ENCODE results near the gene COL6A5. TPM values are rescaled to one million over a fixed set of nuclear protein-coding genes. Genes with fewer than 3 reads are reported as not detected.

COL6A5 gene
- total and polyA plus RNA-seq, 2 donors (not counting 3 experiments of a cell fraction or from before 2014, with no cell fraction given), result not detected

DNA sequence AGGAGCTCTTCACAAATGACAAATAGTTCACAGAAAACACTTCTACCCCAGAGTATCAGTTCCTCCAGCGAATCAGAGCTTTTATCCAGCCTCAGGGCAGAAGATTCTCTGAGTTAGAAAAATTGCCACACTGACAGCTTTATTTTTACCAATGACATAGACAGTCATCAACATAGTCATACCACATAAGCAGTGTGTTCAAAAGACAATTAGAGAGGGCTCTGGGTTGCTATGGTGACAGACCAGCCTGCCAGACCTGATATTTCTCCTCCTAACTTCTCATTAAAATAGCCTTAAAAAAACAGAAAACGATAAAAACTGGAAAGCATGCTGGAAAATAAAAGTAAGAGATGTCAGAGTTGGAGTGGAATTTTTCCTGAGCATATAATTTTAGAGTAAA lies 45.9 kb upstream of the COL6A5 start:
- Histone ChIP-seq H3K9me3 (replicated peaks; ENCODE audit: control insufficient read depth, insufficient read depth, low read length) (no peaks in the 10 kb centered on the region), H3K27me3 (ENCODE audit: control insufficient read depth in 2 of 2, insufficient read depth in 2 of 2, low read length in 2 of 2) (no peaks in the 10 kb centered on the region), H3K79me2 (ENCODE audit: control insufficient read depth, insufficient read depth, low read length) (no peaks in the 10 kb centered on the region), H4K20me1 (replicated peaks; ENCODE audit: control insufficient read depth, extremely low read depth, insufficient read depth, low read length) (no peaks in the 10 kb centered on the region), H2AFZ (ENCODE audit: low read depth, low read length) (no peak overlapping the region), H3K4me1 (ENCODE audit: control insufficient read depth, extremely low read depth, insufficient read depth, low read length) (no peaks in the 10 kb centered on the region), H3K27ac (ENCODE audit: insufficient read depth, low read depth, low read length) (no peak overlapping the region), H3K4me2 (ENCODE audit: insufficient read depth, low read length) (no peak overlapping the region), H3K36me3 (ENCODE audit: control insufficient read depth in 2 of 2, extremely low read depth in 1 of 2, insufficient read depth in 2 of 2, low read length in 2 of 2) (no peaks in the 10 kb centered on the region), H3K9ac (replicated peaks; ENCODE audit: extremely low read depth, insufficient read depth, low read length) (no peak overlapping the region), H3K4me3 (replicated peaks in 1 of 3; ENCODE audit: insufficient read depth in 1 of 3, low read depth in 1 of 3, low read length in 3 of 3) (no peak overlapping the region), H3K9me1 (replicated peaks; ENCODE audit: control insufficient read depth, extremely low read depth, insufficient read depth, low read length) (no peaks in the 10 kb centered on the region)
- dilution Hi-C loops (cut with MboI; ENCODE audit: extremely low pct_ligation_motif_present, low sequenced_read_pairs) (no loop called here), intact Hi-C loops (cut with micrococcal nuclease) (no loop called here)
- no peak for DNase-seq (ENCODE audit: low read depth, low spot score)
- ChIA-PET CTCF (interaction anchor here (1.9 kb wide), 1 partner anchor 23 kb away, joined by 5 read pairs; no protein-coding TSS in a partner anchor), POLR2A (no interaction called here)
- no peak for FAIRE-seq
- TF ChIP-seq, protein P1, sequence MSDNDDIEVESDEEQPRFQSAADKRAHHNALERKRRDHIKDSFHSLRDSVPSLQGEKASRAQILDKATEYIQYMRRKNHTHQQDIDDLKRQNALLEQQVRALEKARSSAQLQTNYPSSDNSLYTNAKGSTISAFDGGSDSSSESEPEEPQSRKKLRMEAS (IDR thresholded peaks at IDR 0.05; ENCODE audit: insufficient read depth, insufficient read length), result no peak
- TF ChIP-seq POLR2A (IDR thresholded peaks at IDR 0.05; ENCODE audit: low read depth, low read length), result no peak
- TF ChIP-seq JUN (IDR thresholded peaks at IDR 0.05; ENCODE audit: borderline replicate concordance, insufficient read depth, insufficient read length, low read depth), result no peak
- no peak for TF ChIP-seq FOS (IDR thresholded peaks at IDR 0.05; ENCODE audit: borderline replicate concordance, insufficient read depth, low read length)
- TF ChIP-seq, protein P2, sequence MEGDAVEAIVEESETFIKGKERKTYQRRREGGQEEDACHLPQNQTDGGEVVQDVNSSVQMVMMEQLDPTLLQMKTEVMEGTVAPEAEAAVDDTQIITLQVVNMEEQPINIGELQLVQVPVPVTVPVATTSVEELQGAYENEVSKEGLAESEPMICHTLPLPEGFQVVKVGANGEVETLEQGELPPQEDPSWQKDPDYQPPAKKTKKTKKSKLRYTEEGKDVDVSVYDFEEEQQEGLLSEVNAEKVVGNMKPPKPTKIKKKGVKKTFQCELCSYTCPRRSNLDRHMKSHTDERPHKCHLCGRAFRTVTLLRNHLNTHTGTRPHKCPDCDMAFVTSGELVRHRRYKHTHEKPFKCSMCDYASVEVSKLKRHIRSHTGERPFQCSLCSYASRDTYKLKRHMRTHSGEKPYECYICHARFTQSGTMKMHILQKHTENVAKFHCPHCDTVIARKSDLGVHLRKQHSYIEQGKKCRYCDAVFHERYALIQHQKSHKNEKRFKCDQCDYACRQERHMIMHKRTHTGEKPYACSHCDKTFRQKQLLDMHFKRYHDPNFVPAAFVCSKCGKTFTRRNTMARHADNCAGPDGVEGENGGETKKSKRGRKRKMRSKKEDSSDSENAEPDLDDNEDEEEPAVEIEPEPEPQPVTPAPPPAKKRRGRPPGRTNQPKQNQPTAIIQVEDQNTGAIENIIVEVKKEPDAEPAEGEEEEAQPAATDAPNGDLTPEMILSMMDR (IDR thresholded peaks at IDR 0.05; ENCODE audit: extremely low read depth in 1 of 2, insufficient read depth in 1 of 2, low read depth in 1 of 2, low read length in 2 of 2), result no peak
- TF ChIP-seq POLR2AphosphoS5 (IDR thresholded peaks at IDR 0.05; ENCODE audit: insufficient read depth, low read depth, low read length), result no peak
- TF ChIP-seq EZH2 (IDR thresholded peaks at IDR 0.05; ENCODE audit: borderline replicate concordance, low read depth, low read length, severe bottlenecking), result no peak
- no peak for TF ChIP-seq GATA2 (IDR thresholded peaks at IDR 0.05; ENCODE audit: insufficient read depth, insufficient read length, low read depth, low read length)
- TF ChIP-seq MYC (IDR thresholded peaks at IDR 0.05; ENCODE audit: low read depth, low read length), result no peak
- no TSS peak for BruUV-seq (replicated peaks)

Measured in endothelial cell of umbilical vein (primary cell).